ENCODE data around the gene NBAS. TPM values are rescaled to one million over a fixed set of nuclear protein-coding genes. Genes with fewer than 3 reads are reported as not detected.
A peak's percentile ranks its signal among the peaks of the same experiment; 100 is the strongest.

The NBAS gene
- total and polyA plus RNA-seq, 8 donors: 14.5 to 96.2 (median 41.2) TPM

- 30 to 41% (median 32%) methylated on average over 3 of the region's 3 CpGs for WGBS, 5 donors
- Histone ChIP-seq H3K27me3 (no peaks in the 10 kb centered on the region), H3K36me3 (peaks cover 0 to under 1% (median 0%) of the 10 kb centered on the region in 4 donors), H3K4me1 (peaks cover 6 to 12% (median 10%) of the 10 kb centered on the region in 4 donors), H3K27ac (no peak overlapping the region), H3K9me3 (no peaks in the 10 kb centered on the region), H3K4me3 (no peak overlapping the region)
- TF ChIP-seq EP300 (IDR thresholded peaks at IDR 0.05): no peak
- peak in 4 of 7 experiments; percentile 12 to 35 (median 24) for TF ChIP-seq CTCF (IDR thresholded peaks at IDR 0.05)
- TF ChIP-seq POLR2A (IDR thresholded peaks at IDR 0.05): no peak
- TF ChIP-seq POLR2AphosphoS5 (IDR thresholded peaks at IDR 0.05): no peak
- intact Hi-C loops (cut with DNase I; ENCODE audit: low total_unique reads): no loop called here
- peak in 1 of 2 donors; percentile 60 for DNase-seq
Observed at GRCh38 chr2:15159751-15160177, 401.4 kb downstream of the NBAS start.

DNA sequence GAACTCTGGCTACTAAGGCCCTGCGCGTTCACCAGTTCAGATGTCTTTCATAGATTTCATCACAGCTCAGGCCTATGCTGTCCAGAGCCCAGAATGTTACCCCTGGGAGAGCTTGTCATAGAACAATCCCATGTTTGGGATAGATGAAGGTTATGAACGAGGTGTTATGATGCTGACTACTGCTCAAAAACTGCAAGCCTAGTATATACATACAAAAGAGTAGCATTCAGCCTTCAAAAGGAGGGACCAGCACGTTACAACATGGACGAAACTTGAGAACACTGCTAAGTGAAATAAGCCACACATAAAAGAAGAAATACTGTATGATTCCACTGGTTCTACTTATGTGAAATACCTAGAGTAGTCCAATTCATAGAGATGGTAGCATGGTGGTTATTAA, 401.9 kb downstream of the NBAS start:
- 73 to 92% (median 76%) methylated on average over 5 of the region's 5 CpGs for WGBS, 5 donors
- H3K27me3 ChIP-seq: no peaks in the 10 kb centered on the region
- intact Hi-C loops (cut with DNase I; ENCODE audit: low total_unique reads): no loop called here
- no peaks in the 10 kb centered on the region for H3K36me3 ChIP-seq
- peaks cover 6 to 12% (median 10%) of the 10 kb centered on the region in 4 donors for H3K4me1 ChIP-seq
- H3K4me3 ChIP-seq: no peak overlapping the region
- TF ChIP-seq POLR2A (IDR thresholded peaks at IDR 0.05) (no peak), EP300 (IDR thresholded peaks at IDR 0.05) (no peak), CTCF (IDR thresholded peaks at IDR 0.05) (no peak), POLR2AphosphoS5 (IDR thresholded peaks at IDR 0.05) (no peak)
- no peak for DNase-seq
- H3K9me3 ChIP-seq: no peaks in the 10 kb centered on the region
- no peak overlapping the region for H3K27ac ChIP-seq

GRCh38 chr2:15158532-15158931, 402.6 kb downstream of the NBAS start:
- H3K27ac ChIP-seq: no peak overlapping the region
- no peak overlapping the region for H3K4me3 ChIP-seq
- WGBS, 5 donors: 87 to 93% (median 91%) methylated on average over 5 of the region's 5 CpGs
- no peaks in the 10 kb centered on the region for H3K9me3 ChIP-seq
- intact Hi-C loops (cut with DNase I; ENCODE audit: low total_unique reads): no loop called here
- no peaks in the 10 kb centered on the region for H3K27me3 ChIP-seq
- H3K36me3 ChIP-seq: no peaks in the 10 kb centered on the region
- no peak for DNase-seq
- TF ChIP-seq POLR2AphosphoS5 (IDR thresholded peaks at IDR 0.05) (no peak), EP300 (IDR thresholded peaks at IDR 0.05) (no peak), POLR2A (IDR thresholded peaks at IDR 0.05) (no peak), CTCF (IDR thresholded peaks at IDR 0.05) (no peak)
- H3K4me1 ChIP-seq: peaks cover 6 to 12% (median 10%) of the 10 kb centered on the region in 4 donors

DNA sequence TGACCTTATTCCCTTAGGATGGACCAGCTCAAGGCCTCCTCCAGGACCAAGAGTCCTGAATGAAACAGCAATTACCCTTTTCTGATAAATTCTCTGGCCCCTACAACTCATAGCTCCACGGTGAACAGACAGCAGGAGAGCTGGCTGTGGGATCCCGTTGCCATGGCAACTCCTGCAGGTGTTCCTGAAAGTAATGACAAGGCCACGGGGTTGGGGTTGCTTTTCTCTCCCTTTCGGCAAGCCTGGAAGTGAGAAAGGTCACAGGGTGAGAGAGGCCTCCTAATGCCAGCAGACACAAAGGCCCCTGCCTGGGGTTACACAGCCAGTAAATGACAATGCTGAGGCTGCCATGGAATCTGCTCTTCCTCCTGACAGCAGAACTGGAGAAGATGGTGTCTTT, 403.0 kb downstream of the NBAS start:
- DNase-seq: no peak
- Histone ChIP-seq H3K27ac (no peak overlapping the region), H3K4me1 (peaks cover 6 to 12% (median 10%) of the 10 kb centered on the region in 4 donors), H3K4me3 (no peak overlapping the region), H3K9me3 (no peaks in the 10 kb centered on the region), H3K36me3 (no peaks in the 10 kb centered on the region), H3K27me3 (no peaks in the 10 kb centered on the region)
- intact Hi-C loops (cut with DNase I; ENCODE audit: low total_unique reads): no loop called here
- 67 to 89% (median 73%) methylated on average over 4 of the region's 4 CpGs for WGBS, 5 donors
- TF ChIP-seq POLR2A (IDR thresholded peaks at IDR 0.05): no peak
- TF ChIP-seq EP300 (IDR thresholded peaks at IDR 0.05): no peak
- no peak for TF ChIP-seq CTCF (IDR thresholded peaks at IDR 0.05)
- no peak for TF ChIP-seq POLR2AphosphoS5 (IDR thresholded peaks at IDR 0.05)
